Smooth muscle cell of bladder (primary cell): ENCODE data around the gene PCDHA8. TPM values are rescaled to one million over a fixed set of nuclear protein-coding genes. Genes with fewer than 3 reads are reported as not detected.

ENCODE experiments used
- total RNA-seq: library from RNA; depleted of rRNA; stranded (reverse); fragments of >200 nt; gene quantifications from 2 replicates; pipeline ENCODE4 v1.2.3, GENCODE V29; 2014

The PCDHA8 gene
- total RNA-seq, 1 donor from 2014 or later, result under 0.01 TPM

Other genes with a start within 250 kb of the PCDHA8 start
- 2.9 and 8.8 TPM in 2 replicates for gene CD14, start 208.0 kb upstream of the PCDHA8 start, total RNA-seq
- 4.2 and 6.8 TPM in 2 replicates for gene TMCO6, start 201.7 kb upstream of the PCDHA8 start, total RNA-seq
- gene NDUFA2, start 193.6 kb upstream of the PCDHA8 start, total RNA-seq, result 75.1 and 83.8 TPM in 2 replicates
- 105 and 111 TPM in 2 replicates for gene IK, start 193.4 kb upstream of the PCDHA8 start, total RNA-seq
- gene WDR55, start 176.3 kb upstream of the PCDHA8 start, total RNA-seq, result 24.5 and 28.3 TPM in 2 replicates
- gene DND1, start 167.6 kb upstream of the PCDHA8 start, total RNA-seq, result 0.14 TPM in 1 of 2 replicates, not detected in the other
- 62.9 and 65.2 TPM in 2 replicates for gene HARS1, start 149.8 kb upstream of the PCDHA8 start, total RNA-seq
- 24.6 and 27.1 TPM in 2 replicates for gene HARS2, start 149.7 kb upstream of the PCDHA8 start, total RNA-seq
- gene ZMAT2, start 140.7 kb upstream of the PCDHA8 start, total RNA-seq, result 63.7 and 78.2 TPM in 2 replicates
- gene PCDHA1, start 55.0 kb upstream of the PCDHA8 start, total RNA-seq, result under 0.01 TPM in 2 replicates
- gene PCDHA2, start 46.3 kb upstream of the PCDHA8 start, total RNA-seq, result under 0.01 and 0.09 TPM in 2 replicates
- 0.14 and 0.28 TPM in 2 replicates for gene PCDHA3, start 40.1 kb upstream of the PCDHA8 start, total RNA-seq
- 0.14 and 0.37 TPM in 2 replicates for gene PCDHA4, start 34.1 kb upstream of the PCDHA8 start, total RNA-seq
- under 0.01 and 0.09 TPM in 2 replicates for gene PCDHA5, start 19.6 kb upstream of the PCDHA8 start, total RNA-seq
- gene PCDHA6, start 13.2 kb upstream of the PCDHA8 start, total RNA-seq, result 0.14 and 0.55 TPM in 2 replicates
- 0.57 and 0.83 TPM in 2 replicates for gene PCDHA7, start 6.9 kb upstream of the PCDHA8 start, total RNA-seq
- under 0.01 and 0.18 TPM in 2 replicates for gene PCDHA9, start 7.2 kb downstream of the PCDHA8 start, total RNA-seq
- 0.14 and 0.28 TPM in 2 replicates for gene PCDHA10, start 14.7 kb downstream of the PCDHA8 start, total RNA-seq
- gene PCDHA11, start 27.8 kb downstream of the PCDHA8 start, total RNA-seq, result under 0.01 and 0.65 TPM in 2 replicates
- gene PCDHA12, start 34.1 kb downstream of the PCDHA8 start, total RNA-seq, result under 0.01 and 0.09 TPM in 2 replicates
- gene PCDHA13, start 40.9 kb downstream of the PCDHA8 start, total RNA-seq, result under 0.01 and 0.09 TPM in 2 replicates
- gene PCDHAC1, start 85.1 kb downstream of the PCDHA8 start, total RNA-seq, result 0.14 and 0.18 TPM in 2 replicates
- 0.14 and 0.28 TPM in 2 replicates for gene PCDHAC2, start 125.3 kb downstream of the PCDHA8 start, total RNA-seq
- gene PCDHB1, start 210.2 kb downstream of the PCDHA8 start, total RNA-seq, result not detected in 2 replicates